Stimulated activated CD8-positive, alpha-beta memory T cell treated with anti-CD3 and anti-CD28 coated beads, Interleukin-7, amount 100 ng/mL, for 48 hours (primary cell): ENCODE measurements around the gene DOK6.

Experiments
- DNase-seq, 2 donors: peaks; one replicate each; pipeline ENCODE4 v3.0.0-alpha.2; 2020; ENCODE audit warnings: low read depth in 1 of 2; ENCODE audit errors: extremely low read depth in 1 of 2

The DOK6 gene

GRCh38 chr18:69432847-69433246 lies 32.2 kb downstream of the DOK6 start:
- no peak for DNase-seq

GRCh38 chr18:69435000-69435399 lies 34.3 kb downstream of the DOK6 start:
- DNase-seq: no peak

- DNase-seq: no peak
Observed at GRCh38 chr18:69444221-69444620, 43.5 kb downstream of the DOK6 start.

GRCh38 chr18:69447886-69448285 lies 47.2 kb downstream of the DOK6 start:
- DNase-seq: no peak

GRCh38 chr18:69455125-69455524 lies 54.4 kb downstream of the DOK6 start:
- DNase-seq: no peak

GRCh38 chr18:69469444-69469919 lies 68.8 kb downstream of the DOK6 start:
- peak; percentile 16 to 27 for DNase-seq

- DNase-seq: no peak
Observed at GRCh38 chr18:69480460-69480859, 79.8 kb downstream of the DOK6 start.

- no peak for DNase-seq
Observed at GRCh38 chr18:69483574-69483973, 82.9 kb downstream of the DOK6 start.

- no peak for DNase-seq
Observed at GRCh38 chr18:69484699-69485396, 84.2 kb downstream of the DOK6 start.

GRCh38 chr18:69487488-69488394 lies 87.1 kb downstream of the DOK6 start:
- no peak for DNase-seq

- no peak for DNase-seq
Observed at GRCh38 chr18:69490072-69490471, 89.4 kb downstream of the DOK6 start.

- DNase-seq: no peak
Observed at GRCh38 chr18:69490813-69491212, 90.1 kb downstream of the DOK6 start.

GRCh38 chr18:69491576-69491975 lies 90.9 kb downstream of the DOK6 start:
- DNase-seq: no peak

GRCh38 chr18:69492861-69493260 lies 92.2 kb downstream of the DOK6 start:
- no peak for DNase-seq

GRCh38 chr18:69494841-69495240 lies 94.2 kb downstream of the DOK6 start:
- DNase-seq: no peak

- no peak for DNase-seq
Observed at GRCh38 chr18:69495338-69495737, 94.7 kb downstream of the DOK6 start.

GRCh38 chr18:69495841-69496533 lies 95.3 kb downstream of the DOK6 start:
- DNase-seq: no peak

- DNase-seq: no peak
Observed at GRCh38 chr18:69518989-69519388, 118.3 kb downstream of the DOK6 start.

- no peak for DNase-seq
Observed at GRCh38 chr18:69523582-69523981, 122.9 kb downstream of the DOK6 start.

GRCh38 chr18:69528435-69528834 lies 127.7 kb downstream of the DOK6 start:
- no peak for DNase-seq

- no peak for DNase-seq
Observed at GRCh38 chr18:69529151-69529550, 128.5 kb downstream of the DOK6 start.
